ENCODE measurements around the gene LSM12.
"Not testable (repeated sequence)": the region's sequence is repeated elsewhere in the genome, so short reads cannot be mapped to it uniquely, and the experiment has no call there.

Gene LSM12

GRCh38 chr17:44006598-44007345 lies 59.7 kb downstream of the LSM12 start:
- peak; percentile 100 for DNase-seq

DNA sequence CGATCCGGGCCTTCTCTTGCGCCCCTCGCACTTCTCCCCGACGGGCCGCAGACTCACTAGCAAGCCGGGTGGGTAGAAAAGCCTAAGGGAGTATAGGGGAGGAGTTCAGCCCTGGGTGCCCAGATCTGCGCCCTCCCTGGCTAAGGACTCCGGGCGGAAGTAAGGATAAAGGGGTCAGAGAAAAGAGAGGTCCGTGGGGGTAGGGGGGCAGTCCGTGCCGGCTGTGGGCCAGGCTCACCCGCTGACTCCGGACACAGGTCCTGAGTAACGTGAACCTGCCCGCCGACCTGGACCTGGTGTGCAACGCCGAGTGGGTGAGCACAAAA lies 60.2 kb downstream of the LSM12 start:
- DNase-seq = no peak

- peak; percentile 52 for DNase-seq
These were observed 60.8 kb downstream of the LSM12 start for GRCh38 chr17:44005527-44006271.

- peak; percentile 42 for DNase-seq
These were observed 61.5 kb downstream of the LSM12 start for GRCh38 chr17:44004761-44005526.

DNA sequence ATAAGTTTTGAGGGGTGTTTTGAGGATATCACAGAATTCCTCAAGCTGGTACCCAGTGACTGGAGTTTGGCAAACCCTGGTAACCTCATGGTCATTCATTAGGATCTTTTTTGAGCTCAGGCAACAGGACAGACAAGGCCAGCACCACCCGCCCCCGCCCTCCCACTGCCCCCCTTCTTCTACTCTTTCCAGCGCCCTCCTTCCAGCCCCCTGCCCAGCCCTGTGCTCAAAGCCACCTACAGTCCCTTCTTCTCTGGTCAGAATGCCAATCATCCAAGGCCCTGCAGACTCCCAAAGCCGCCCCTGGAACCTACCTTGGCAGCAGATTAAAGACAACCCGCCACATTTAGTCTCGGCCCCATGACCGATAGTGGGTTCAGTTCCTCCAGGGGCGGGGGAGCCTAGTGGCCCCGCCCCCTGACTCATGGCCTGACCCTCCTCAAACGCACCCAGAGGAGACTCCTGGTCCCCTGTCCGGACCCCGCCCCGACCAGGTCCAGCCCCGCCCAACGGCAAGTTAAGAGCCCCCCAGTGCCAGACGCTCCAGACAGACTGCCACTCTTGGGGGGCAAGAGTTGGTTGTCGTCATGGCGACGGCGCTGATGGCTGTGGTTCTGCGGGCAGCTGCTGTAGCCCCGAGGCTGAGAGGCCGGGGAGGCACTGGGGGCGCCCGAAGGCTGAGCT lies 62.3 kb downstream of the LSM12 start, which contains the start of gene NAGS:
Gene NAGS, plus strand, starts transcription at position 546 of the 684 bp plus-strand sequence. Its CDS starts 42 bp downstream, at position 588.
- peak; percentile 12 for DNase-seq

DNA sequence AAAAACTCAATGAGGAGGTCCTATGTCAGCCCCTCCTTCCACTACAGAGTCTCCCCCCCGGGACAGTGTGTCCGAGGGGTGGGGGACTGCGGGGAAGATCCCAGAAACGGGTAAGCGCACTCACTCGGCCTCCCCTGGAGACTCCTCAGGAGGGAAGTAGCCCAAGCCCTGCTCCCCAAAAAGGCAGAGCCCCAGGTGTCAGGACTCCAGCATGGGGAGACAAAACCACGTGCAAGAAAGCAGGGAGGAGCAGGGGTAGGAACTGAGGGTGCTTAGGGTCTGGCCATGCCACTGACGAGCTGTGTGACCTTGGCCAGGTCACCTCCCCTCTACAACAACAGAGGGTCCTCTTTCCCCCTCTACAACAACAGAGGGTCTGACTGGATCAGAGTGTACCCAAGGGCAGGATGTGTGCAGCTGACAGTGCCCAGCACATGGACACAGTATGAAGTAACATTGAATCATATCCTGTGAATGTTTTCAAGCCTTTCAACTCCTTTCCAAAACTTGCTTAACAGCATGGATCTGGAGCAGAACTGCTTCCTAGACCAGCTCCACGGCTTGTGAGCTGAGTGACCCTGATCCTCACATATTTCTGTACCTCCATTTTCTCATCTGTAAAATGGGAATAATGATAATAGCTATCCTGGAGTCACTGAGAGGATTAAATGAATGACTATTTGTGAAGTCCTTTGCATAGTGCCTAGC lies 64.2 kb downstream of the LSM12 start:
- no peak for DNase-seq

GRCh38 chr17:44001461-44001920 lies 65.0 kb downstream of the LSM12 start:
- DNase-seq = no peak

DNA sequence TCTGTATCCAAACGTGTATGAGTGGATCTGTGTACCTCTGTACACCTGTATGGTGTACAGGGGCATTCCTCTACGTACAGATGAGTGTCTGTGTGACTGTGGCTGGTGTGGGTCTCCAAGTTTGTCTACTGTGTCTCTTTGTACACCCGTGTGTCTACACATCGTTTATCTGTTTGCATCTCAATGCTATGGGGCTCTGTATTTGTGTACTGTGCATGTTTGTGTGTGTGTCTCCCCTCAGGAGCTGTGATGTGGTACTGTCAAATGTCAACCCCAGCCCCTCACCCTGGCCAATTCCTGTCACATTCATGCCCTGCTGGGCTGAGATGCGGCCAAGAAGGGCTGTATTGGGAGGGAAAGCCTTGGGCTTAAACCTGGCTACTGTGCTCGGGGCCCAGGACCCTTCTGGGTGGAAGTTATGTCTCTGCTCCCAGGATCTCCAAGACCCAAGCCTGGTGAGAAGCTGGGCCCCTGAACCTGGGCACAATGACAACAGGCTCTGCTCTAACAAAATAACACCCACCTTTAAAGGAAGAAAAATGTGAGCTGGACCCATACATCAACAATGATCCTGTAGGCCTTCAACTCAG lies 65.5 kb downstream of the LSM12 start:
- no peak for DNase-seq

- no peak for DNase-seq
These were observed 66.2 kb downstream of the LSM12 start for GRCh38 chr17:44000141-44000860.

DNA sequence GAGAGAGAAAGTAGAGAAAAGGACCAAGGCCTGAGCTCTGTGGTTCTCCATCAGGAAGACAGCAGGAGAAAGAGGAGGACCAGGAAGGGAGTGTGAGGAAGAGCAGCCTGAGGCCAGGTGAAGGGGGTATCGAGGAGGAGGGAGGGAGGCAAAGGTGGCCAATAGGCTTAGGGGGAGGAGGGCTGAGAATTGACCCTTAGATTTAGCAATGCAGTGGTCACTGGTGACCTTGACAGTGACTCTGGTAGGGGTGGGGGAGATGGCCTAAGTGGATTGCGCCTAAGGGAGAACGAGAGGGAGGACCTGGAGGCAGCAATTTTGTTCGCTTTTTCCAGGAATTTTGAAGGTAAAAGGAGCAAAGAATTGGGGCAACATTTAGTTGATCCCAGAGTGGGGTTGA lies 67.4 kb downstream of the LSM12 start:
- DNase-seq = no peak

DNA sequence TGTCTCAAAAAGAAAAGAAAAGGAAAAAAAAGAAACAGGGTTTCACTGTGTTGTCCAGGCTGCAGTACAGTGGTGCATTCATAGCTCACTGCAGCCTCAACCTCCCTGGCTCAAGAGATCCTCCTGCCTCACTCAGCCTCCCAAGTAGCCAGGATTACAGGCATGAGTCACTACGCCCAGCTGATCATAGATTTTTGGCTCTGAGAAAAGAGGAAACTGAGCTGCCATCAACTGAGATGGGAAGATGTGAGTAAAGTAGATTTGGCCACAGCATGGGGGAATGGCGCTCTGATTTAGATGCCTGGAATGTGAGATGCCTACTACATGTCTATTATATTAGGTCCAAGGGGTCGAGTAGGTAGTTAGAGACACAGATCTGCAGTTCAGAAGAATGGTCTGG lies 67.9 kb downstream of the LSM12 start:
- no peak for DNase-seq

DNA sequence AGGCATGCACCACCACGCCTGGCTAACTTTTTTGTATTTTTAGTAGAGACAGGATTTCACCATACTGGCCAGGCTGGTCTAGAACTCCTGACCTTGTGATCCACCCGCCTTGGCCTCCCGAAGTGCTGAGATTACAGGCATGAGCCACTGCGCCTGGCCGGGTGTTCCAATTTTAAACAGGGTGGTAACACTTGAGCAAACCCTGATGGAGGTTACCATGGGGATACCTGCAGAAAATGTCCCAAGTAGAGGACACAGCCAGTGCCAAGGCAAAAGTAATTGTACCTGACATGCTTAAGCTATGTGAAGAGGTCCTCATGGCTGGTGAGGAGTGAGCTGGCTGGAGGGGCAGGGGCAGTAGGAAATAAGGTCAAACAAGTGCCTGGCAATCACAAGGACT lies 69.3 kb downstream of the LSM12 start:
- not testable (repeated sequence) for DNase-seq

DNA sequence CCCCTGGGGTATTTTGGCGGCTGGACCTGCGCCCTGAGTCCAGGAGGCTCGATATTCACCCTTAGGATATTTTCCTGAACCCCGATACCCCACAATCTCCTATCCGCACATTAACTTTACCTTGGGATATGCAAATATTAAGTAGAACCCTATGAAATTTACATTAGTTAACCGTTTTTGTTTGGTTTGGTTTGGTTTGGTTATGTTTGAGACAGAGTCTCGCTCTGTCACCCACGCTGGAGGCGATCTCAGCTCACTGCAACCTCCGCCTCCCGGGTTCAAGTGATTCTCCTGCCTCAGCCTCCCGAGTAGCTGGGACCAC lies 71.4 kb downstream of the LSM12 start:
- no peak for DNase-seq

DNA sequence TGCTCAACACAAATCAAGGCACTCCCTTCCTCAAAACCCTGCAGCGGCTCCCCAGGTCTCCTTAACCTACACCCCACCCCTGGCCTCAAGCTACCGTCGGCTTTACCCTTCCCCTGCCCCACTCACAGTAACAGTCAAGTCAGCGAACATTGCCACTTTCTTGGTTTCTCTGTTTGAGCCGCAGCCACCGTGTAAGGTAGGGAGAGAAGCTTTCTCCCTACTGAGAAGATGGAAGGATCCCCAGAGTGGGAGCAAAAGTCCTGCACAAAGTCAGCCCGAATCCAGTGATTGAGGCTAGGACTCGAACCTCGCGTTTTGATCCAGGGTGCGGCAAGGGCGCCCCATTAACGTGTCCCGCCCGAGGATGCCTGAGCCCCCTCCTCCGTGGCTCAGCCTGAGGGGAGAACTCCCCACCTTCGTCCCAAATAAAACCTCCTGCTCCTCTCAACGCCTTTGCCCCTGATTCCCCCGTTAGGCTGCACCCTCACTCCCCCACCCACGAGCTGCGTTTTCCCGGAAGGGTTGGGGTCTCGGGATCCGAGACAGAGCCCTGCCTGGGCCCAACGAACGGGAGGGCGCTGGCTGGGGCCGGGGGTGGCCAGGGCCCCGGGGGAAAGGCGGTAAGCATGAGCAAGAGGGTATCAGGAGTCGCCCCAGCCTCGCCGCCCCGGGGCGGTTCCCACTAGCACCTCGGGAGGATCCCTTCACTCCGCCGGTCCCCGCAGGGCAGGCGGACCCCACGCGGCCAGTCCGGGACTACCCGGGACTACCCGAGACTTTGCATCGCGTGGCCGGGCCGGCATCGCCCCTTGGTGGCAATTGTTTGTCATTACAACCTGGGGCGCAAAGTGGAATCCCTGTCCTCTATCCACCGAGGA lies 72.0 kb downstream of the LSM12 start:
- peak; percentile 71 for DNase-seq

DNA sequence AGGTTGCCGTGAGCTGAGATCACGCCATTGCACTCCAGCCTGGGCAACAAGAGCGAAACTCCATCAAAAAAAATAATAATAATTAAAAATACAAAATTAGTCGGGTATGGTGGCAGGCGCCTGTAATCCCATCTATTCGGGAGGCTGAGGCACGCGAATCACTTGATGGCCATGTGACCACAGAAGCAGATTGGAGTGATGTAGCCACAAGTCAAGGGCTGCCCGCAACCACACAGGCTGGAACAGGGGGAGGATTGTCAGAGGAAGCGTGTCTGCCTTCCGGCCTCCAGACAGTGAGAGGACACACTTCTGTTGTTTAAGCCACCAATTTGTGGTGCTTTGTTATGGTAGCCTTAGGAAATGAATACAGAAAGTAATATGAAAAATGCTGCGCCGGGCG lies 73.8 kb downstream of the LSM12 start:
- DNase-seq = no peak

DNA sequence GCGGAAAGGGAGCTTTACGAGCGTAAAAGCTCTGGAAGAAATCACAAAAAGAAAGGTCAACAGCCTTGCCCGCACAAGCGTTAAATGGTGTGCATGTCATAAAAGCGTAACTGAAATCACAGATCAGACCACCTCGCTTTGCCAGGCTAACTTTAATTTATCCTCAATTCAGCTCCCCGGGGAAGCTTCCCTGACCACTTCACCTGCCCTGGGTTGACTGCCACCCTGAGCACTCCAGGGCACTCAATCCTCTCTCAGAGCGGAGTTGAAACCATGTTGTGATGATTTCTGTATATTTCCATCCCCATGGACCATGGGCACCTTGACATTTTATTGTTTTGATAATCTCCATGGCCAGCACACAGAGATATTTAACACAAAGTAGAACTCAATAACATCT lies 78.2 kb downstream of the LSM12 start:
- DNase-seq = no peak

- no peak for DNase-seq
These were observed 79.1 kb downstream of the LSM12 start for GRCh38 chr17:43987131-43988021.

- no peak for DNase-seq
These were observed 80.1 kb downstream of the LSM12 start for GRCh38 chr17:43986225-43986981.
